ENCODE measurements around the gene PPP1R18. TPM values are rescaled to one million over a fixed set of nuclear protein-coding genes. Genes with fewer than 3 reads are reported as not detected.

Gene PPP1R18
- polyA plus RNA-seq, 3 donors = 58.5 to 226 (median 78.9) TPM

DNA sequence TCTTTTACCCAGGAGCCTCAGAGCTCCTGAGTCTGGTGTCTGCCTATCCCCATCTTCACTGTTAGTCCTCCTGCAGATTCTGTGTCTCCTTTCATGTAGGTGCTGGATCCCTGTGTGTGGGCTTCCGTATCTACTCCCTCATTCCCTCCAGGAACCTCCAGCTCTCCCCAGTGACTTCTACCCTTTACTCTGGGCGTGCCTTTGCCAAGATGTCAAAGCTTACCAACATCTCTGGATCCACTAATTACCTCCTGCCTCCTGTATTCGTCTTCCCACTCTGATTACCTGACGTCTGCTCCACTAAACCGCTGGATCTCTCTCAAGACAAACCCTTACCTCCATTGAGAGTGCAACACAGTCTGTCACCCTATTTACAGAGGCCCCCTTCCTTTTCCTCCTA lies 41.7 kb downstream of the PPP1R18 start:
- Histone ChIP-seq H3K4me3 (replicated peaks in 1 of 3; ENCODE audit: low read depth in 2 of 3, low read length in 3 of 3) (peak overlapping the region in 1 of 3 experiments; percentile 11), H3K4me2 (replicated peaks; ENCODE audit: extremely low read depth, low read length, poor library complexity, severe bottlenecking) (peak overlapping the region; percentile 33), H3K27ac (ENCODE audit: low read depth in 1 of 2, low read length in 2 of 2) (peak overlapping the region; percentile 5 to 39), H3K79me2 (ENCODE audit: insufficient read depth, low read length) (peaks cover 38% of the 10 kb centered on the region), H3K4me1 (ENCODE audit: control insufficient read depth in 1 of 2, insufficient read depth in 2 of 2, low read length in 2 of 2) (peaks cover 43 to 52% of the 10 kb centered on the region in 2 donors), H2AFZ (ENCODE audit: insufficient read depth, low read depth, low read length, poor library complexity, severe bottlenecking) (peak overlapping the region; percentile 7), H3K9me3 (replicated peaks in 1 of 2; ENCODE audit: control insufficient read depth in 1 of 2, insufficient read depth in 1 of 2, low read length in 2 of 2) (no peaks in the 10 kb centered on the region), H3K9ac (ENCODE audit: insufficient read depth, low read length, poor library complexity, severe bottlenecking) (no peak overlapping the region), H3K36me3 (replicated peaks in 1 of 2; ENCODE audit: control insufficient read depth in 1 of 2, insufficient read depth in 2 of 2, low read length in 2 of 2) (peaks cover 3 to 24% of the 10 kb centered on the region in 2 donors), H3K27me3 (ENCODE audit: control insufficient read depth in 2 of 2, insufficient read depth in 2 of 2, low read length in 2 of 2) (no peaks in the 10 kb centered on the region), H4K20me1 (ENCODE audit: insufficient read depth, low read length) (peaks cover 20% of the 10 kb centered on the region)
- H3K4me3 Mint-ChIP-seq = peak overlapping the region; percentile 14 to 61
- peaks cover 0 to 1% (median 0%) of the 10 kb centered on the region in 3 donors for H3K27me3 Mint-ChIP-seq (ENCODE audit: low read depth in 3 of 3)
- peaks cover 51% of the 10 kb centered on the region for H3K4me1 Mint-ChIP-seq
- TF ChIP-seq, protein P1, sequence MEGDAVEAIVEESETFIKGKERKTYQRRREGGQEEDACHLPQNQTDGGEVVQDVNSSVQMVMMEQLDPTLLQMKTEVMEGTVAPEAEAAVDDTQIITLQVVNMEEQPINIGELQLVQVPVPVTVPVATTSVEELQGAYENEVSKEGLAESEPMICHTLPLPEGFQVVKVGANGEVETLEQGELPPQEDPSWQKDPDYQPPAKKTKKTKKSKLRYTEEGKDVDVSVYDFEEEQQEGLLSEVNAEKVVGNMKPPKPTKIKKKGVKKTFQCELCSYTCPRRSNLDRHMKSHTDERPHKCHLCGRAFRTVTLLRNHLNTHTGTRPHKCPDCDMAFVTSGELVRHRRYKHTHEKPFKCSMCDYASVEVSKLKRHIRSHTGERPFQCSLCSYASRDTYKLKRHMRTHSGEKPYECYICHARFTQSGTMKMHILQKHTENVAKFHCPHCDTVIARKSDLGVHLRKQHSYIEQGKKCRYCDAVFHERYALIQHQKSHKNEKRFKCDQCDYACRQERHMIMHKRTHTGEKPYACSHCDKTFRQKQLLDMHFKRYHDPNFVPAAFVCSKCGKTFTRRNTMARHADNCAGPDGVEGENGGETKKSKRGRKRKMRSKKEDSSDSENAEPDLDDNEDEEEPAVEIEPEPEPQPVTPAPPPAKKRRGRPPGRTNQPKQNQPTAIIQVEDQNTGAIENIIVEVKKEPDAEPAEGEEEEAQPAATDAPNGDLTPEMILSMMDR (IDR thresholded peaks at IDR 0.05) = no peak
- intact Hi-C loops (cut with micrococcal nuclease) = no loop called here
- no peaks in the 10 kb centered on the region for H3K9me3 Mint-ChIP-seq
- DNase-seq = peak in 2 of 3 donors; percentile 21 to 33
- H3K36me3 Mint-ChIP-seq = peaks cover 22 to 24% of the 10 kb centered on the region in 2 donors
- 54% methylated on average over 5 of the region's 5 CpGs for WGBS (ENCODE audit: insufficient coverage)
- peak overlapping the region; percentile 3 to 86 (median 73) for H3K27ac Mint-ChIP-seq

DNA sequence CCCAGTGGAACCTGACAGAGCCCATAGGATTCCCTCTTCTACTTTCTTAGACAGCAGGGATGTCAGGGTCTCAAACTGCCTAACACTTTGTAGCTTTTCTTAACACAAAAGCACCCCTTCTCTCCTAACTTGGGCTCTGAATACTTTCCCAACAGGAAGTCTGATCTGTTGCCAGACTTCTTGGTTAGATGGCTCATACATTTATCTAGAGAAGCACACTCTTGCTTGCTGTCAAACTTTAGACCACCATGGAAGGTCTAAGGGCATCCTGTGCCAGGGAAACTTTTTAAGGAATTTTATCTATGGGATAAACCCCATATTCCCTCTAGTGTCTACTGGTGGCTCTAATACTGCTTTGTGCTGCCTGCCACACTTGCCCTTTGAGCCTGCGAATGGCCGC lies 42.8 kb downstream of the PPP1R18 start:
- DNase-seq = no peak
- H3K27me3 Mint-ChIP-seq (ENCODE audit: low read depth in 3 of 3) = peaks cover 0 to 1% (median 0%) of the 10 kb centered on the region in 3 donors
- H3K27ac ChIP-seq (ENCODE audit: low read depth in 1 of 2, low read length in 2 of 2) = peak overlapping the region in 1 of 2 donors; percentile 12
- H3K4me1 ChIP-seq (ENCODE audit: control insufficient read depth in 1 of 2, insufficient read depth in 2 of 2, low read length in 2 of 2) = peaks cover 43 to 52% of the 10 kb centered on the region in 2 donors
- H3K27ac Mint-ChIP-seq = peak overlapping the region in 1 of 7 donors; percentile 65
- peaks cover 24 to 28% of the 10 kb centered on the region in 2 donors for H3K36me3 Mint-ChIP-seq
- no peaks in the 10 kb centered on the region for H3K9me3 ChIP-seq (replicated peaks in 1 of 2; ENCODE audit: control insufficient read depth in 1 of 2, insufficient read depth in 1 of 2, low read length in 2 of 2)
- no peak overlapping the region for H3K4me3 Mint-ChIP-seq
- H3K4me2 ChIP-seq (replicated peaks; ENCODE audit: extremely low read depth, low read length, poor library complexity, severe bottlenecking) = no peak overlapping the region
- peaks cover 4 to 23% of the 10 kb centered on the region in 2 donors for H3K36me3 ChIP-seq (replicated peaks in 1 of 2; ENCODE audit: control insufficient read depth in 1 of 2, insufficient read depth in 2 of 2, low read length in 2 of 2)
- H2AFZ ChIP-seq (ENCODE audit: insufficient read depth, low read depth, low read length, poor library complexity, severe bottlenecking) = no peak overlapping the region
- H4K20me1 ChIP-seq (ENCODE audit: insufficient read depth, low read length) = peaks cover 16% of the 10 kb centered on the region
- no peaks in the 10 kb centered on the region for H3K27me3 ChIP-seq (ENCODE audit: control insufficient read depth in 2 of 2, insufficient read depth in 2 of 2, low read length in 2 of 2)
- TF ChIP-seq, protein P1 (IDR thresholded peaks at IDR 0.05) = no peak
- no CpG with 5 or more reads among the region's 2 CpGs for WGBS (ENCODE audit: insufficient coverage)
- H3K9ac ChIP-seq (ENCODE audit: insufficient read depth, low read length, poor library complexity, severe bottlenecking) = no peak overlapping the region
- no peaks in the 10 kb centered on the region for H3K9me3 Mint-ChIP-seq
- peaks cover 29% of the 10 kb centered on the region for H3K79me2 ChIP-seq (ENCODE audit: insufficient read depth, low read length)
- intact Hi-C loops (cut with micrococcal nuclease) = no loop called here
- H3K4me3 ChIP-seq (replicated peaks in 1 of 3; ENCODE audit: low read depth in 2 of 3, low read length in 3 of 3) = no peak overlapping the region
- H3K4me1 Mint-ChIP-seq = peaks cover 51% of the 10 kb centered on the region
